ENCODE data around the gene CPZ. TPM values are rescaled to one million over a fixed set of nuclear protein-coding genes. Genes with fewer than 3 reads are reported as not detected.

CPZ gene
- polyA plus RNA-seq, 1 donor (not counting 4 experiments of a cell fraction or from before 2014, with no cell fraction given), result not detected

DNA sequence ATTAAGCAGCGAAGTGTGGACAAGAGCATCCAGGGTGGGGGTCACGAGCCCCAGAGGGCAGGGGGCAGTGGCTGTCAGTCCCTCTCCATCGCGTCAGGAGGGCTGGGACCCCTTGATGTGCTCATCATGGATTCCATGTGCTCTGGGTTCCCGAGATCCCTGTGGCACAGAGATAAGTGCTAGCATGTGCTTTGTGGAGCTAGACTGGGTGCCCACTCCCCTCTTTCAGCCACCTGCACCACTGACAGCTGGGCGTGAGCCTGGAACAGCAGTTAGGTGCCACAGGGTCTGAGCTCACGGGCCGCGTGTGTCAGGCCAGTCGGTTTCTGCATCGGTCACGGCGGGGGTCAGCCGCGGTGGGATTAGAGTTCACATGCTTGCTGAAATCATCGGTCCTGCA, 24.3 kb downstream of the CPZ start:
- Histone ChIP-seq H3K4me1 (ENCODE audit: control insufficient read depth, extremely low read depth, insufficient read depth, low read length) (no peaks in the 10 kb centered on the region), H3K4me3 (ENCODE audit: control insufficient read depth in 2 of 3, extremely low read depth in 1 of 3, insufficient read depth in 2 of 3, low read depth in 1 of 3, low read length in 3 of 3) (no peak overlapping the region), H3K4me2 (ENCODE audit: control insufficient read depth, extremely low read depth, insufficient read depth, low read depth, low read length) (no peak overlapping the region), H3K9ac (ENCODE audit: control insufficient read depth, extremely low read depth, insufficient read depth, low read length) (no peak overlapping the region), H3K9me1 (ENCODE audit: control insufficient read depth, extremely low read depth, insufficient read depth, low read length) (no peaks in the 10 kb centered on the region), H4K20me1 (ENCODE audit: control insufficient read depth, extremely low read depth, insufficient read depth, low read length) (no peaks in the 10 kb centered on the region), H3K79me2 (ENCODE audit: control insufficient read depth, insufficient read depth, low read length) (no peaks in the 10 kb centered on the region), H3K27me3 (ENCODE audit: control insufficient read depth, extremely low read depth, insufficient read depth, low read length) (no peaks in the 10 kb centered on the region), H3K9me3 (ENCODE audit: control insufficient read depth, low read depth, low read length) (no peaks in the 10 kb centered on the region), H3K36me3 (ENCODE audit: control insufficient read depth in 2 of 2, extremely low read depth in 1 of 2, insufficient read depth in 2 of 2, low read length in 2 of 2) (no peaks in the 10 kb centered on the region), H2AFZ (ENCODE audit: control insufficient read depth, low read length) (no peak overlapping the region), H3K27ac (ENCODE audit: control insufficient read depth, insufficient read depth, low read length) (no peak overlapping the region)
- dilution Hi-C loops (cut with MboI; ENCODE audit: extremely low pct_ligation_motif_present, low sequenced_read_pairs), result no loop called here
- no peak for FAIRE-seq
- TF ChIP-seq, protein P1, sequence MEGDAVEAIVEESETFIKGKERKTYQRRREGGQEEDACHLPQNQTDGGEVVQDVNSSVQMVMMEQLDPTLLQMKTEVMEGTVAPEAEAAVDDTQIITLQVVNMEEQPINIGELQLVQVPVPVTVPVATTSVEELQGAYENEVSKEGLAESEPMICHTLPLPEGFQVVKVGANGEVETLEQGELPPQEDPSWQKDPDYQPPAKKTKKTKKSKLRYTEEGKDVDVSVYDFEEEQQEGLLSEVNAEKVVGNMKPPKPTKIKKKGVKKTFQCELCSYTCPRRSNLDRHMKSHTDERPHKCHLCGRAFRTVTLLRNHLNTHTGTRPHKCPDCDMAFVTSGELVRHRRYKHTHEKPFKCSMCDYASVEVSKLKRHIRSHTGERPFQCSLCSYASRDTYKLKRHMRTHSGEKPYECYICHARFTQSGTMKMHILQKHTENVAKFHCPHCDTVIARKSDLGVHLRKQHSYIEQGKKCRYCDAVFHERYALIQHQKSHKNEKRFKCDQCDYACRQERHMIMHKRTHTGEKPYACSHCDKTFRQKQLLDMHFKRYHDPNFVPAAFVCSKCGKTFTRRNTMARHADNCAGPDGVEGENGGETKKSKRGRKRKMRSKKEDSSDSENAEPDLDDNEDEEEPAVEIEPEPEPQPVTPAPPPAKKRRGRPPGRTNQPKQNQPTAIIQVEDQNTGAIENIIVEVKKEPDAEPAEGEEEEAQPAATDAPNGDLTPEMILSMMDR (optimal IDR thresholded peaks at IDR 0.05 in 1 of 3, IDR thresholded peaks at IDR 0.05 in 1 of 3, conservative IDR thresholded peaks at IDR 0.05 in 1 of 3; ENCODE audit: extremely low read depth in 1 of 3, insufficient read depth in 2 of 3, low read length in 3 of 3), result no peak
- TF ChIP-seq EZH2 (IDR thresholded peaks at IDR 0.05; ENCODE audit: low read length), result no peak
- DNase-seq (ENCODE audit: low read depth, low spot score), result no peak

DNA sequence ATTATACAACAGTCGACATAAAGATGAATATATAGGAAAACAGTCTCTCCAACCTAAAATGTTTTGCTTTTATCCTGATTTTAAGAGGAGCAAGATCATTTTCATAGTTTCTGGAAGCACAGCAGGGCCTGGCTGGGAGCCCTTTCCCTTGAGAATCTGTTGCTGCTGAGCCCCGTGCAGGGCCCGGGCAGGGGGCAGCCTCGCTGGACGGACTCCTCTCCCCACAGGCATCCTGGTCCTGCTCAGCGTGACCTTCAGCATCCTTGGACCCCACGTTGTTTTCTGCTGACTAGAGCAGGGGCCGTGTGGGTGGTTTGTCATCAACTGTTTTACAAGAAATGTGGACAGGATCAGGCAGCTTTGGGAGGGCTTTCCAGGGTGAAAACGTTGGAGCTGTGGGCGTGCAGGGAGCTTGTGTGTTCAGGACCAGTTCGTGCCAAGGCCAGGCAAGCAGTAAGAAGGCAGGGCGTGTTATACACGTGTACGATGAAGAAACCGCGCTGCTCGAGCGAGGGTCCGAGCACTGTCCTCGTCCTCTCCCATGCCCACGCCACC, 25.0 kb downstream of the CPZ start:
- Histone ChIP-seq H3K36me3 (ENCODE audit: control insufficient read depth in 2 of 2, extremely low read depth in 1 of 2, insufficient read depth in 2 of 2, low read length in 2 of 2) (no peaks in the 10 kb centered on the region), H3K4me1 (ENCODE audit: control insufficient read depth, extremely low read depth, insufficient read depth, low read length) (no peaks in the 10 kb centered on the region), H3K27me3 (ENCODE audit: control insufficient read depth, extremely low read depth, insufficient read depth, low read length) (no peaks in the 10 kb centered on the region), H3K4me2 (ENCODE audit: control insufficient read depth, extremely low read depth, insufficient read depth, low read depth, low read length) (no peak overlapping the region), H3K4me3 (ENCODE audit: control insufficient read depth in 2 of 3, extremely low read depth in 1 of 3, insufficient read depth in 2 of 3, low read depth in 1 of 3, low read length in 3 of 3) (no peak overlapping the region), H2AFZ (ENCODE audit: control insufficient read depth, low read length) (no peak overlapping the region), H4K20me1 (ENCODE audit: control insufficient read depth, extremely low read depth, insufficient read depth, low read length) (no peaks in the 10 kb centered on the region), H3K9ac (ENCODE audit: control insufficient read depth, extremely low read depth, insufficient read depth, low read length) (no peak overlapping the region), H3K9me3 (ENCODE audit: control insufficient read depth, low read depth, low read length) (no peaks in the 10 kb centered on the region), H3K27ac (ENCODE audit: control insufficient read depth, insufficient read depth, low read length) (no peak overlapping the region), H3K79me2 (ENCODE audit: control insufficient read depth, insufficient read depth, low read length) (no peaks in the 10 kb centered on the region), H3K9me1 (ENCODE audit: control insufficient read depth, extremely low read depth, insufficient read depth, low read length) (no peaks in the 10 kb centered on the region)
- FAIRE-seq (no peak), DNase-seq (ENCODE audit: low read depth, low spot score) (no peak)
- TF ChIP-seq, protein P1 (optimal IDR thresholded peaks at IDR 0.05 in 1 of 3, IDR thresholded peaks at IDR 0.05 in 1 of 3, conservative IDR thresholded peaks at IDR 0.05 in 1 of 3; ENCODE audit: extremely low read depth in 1 of 3, insufficient read depth in 2 of 3, low read length in 3 of 3), result no peak
- no peak for TF ChIP-seq EZH2 (IDR thresholded peaks at IDR 0.05; ENCODE audit: low read length)
- dilution Hi-C loops (cut with MboI; ENCODE audit: extremely low pct_ligation_motif_present, low sequenced_read_pairs), result no loop called here
